ENCODE data around the gene KCNK13. TPM values are rescaled to one million over a fixed set of nuclear protein-coding genes. Genes with fewer than 3 reads are reported as not detected.

KCNK13 gene
- total RNA-seq, result not detected in 2 replicates

DNA sequence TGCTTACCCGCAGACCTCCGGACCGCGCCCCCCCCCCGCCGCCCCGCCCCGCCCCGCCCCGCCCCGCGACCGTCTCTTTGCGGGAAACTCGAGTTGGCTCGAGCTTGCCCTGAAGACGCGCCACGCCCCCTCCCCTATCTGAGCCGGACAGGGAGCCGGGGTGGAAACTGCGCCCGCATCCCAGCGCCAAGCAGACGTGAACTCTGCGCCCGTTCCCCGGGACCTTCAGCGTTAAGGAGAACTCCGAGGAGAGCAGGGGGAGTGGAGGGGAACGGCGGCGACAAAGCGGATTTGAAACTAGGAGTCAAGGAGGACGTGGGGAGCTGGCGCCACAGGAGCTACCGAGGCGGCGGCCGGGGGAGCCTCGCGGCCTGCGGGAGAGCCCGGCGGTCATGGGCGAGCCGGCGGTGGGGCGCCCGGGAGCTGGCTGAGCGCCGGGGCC, at the start of gene KCNK13:
TSS of gene KCNK13 (plus strand) at position 310 of the 442 bp plus-strand sequence. CDS start 212 bp downstream, outside the sequence.

Other genes starting within 250 kb of the KCNK13 start
- gene EFCAB11, start 107.3 kb upstream of the KCNK13 start, total RNA-seq, result 2.4 and 5.2 TPM in 2 replicates
- 10.5 and 16.0 TPM in 2 replicates for gene TDP1, start 106.1 kb upstream of the KCNK13 start, total RNA-seq
- 103 and 124 TPM in 2 replicates for gene PSMC1, start 194.6 kb downstream of the KCNK13 start, total RNA-seq